Suppressor macrophage (primary cell): Measurements from ENCODE around the gene IFI30.
A peak's percentile ranks its signal among the peaks of the same experiment; 100 is the strongest.
"Not testable (repeated sequence)": the region's sequence is repeated elsewhere in the genome, so short reads cannot be mapped to it uniquely, and the experiment has no call there.

Source experiments
- DNase-seq, 4 experiments: peaks; one replicate each; pipeline ENCODE4 v3.0.0-alpha.2; 2020 to 2022

The IFI30 gene

DNA sequence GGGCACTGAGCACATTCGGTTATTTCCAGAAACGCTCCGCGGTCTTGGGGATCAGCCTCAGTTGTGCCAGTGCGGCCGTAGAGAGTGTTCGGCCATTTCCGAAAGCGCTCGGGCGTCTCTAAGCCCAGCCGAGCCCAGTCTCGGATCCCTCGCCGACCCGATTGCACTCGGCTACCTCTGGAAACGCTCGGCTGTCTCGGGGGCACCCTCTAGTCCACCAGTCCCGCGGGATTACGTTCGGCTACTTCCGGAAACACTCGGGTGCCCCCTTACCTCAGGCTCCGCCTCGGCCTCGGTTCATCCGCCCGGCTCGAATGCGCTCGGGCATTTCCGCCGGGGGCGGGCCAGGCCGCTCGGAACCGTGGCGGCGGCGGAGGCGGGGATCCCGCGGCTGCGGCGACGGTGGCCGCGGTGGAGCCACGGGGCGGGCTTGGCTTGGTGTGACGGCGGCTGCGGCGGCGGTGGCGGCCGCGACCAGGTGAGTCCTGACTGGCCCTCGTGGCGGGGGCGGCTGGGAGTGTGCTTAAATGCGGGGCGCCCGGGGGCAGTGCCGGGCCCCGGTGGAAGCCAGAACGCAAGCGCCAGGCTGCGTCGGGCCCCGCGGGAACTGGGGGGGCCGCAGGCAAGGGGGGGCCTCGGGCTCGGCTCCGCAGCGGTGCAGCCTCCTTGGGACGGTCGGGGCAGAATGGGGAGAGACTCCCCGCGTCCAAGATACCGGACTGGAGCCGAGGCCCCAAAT is 20.6 kb upstream of the IFI30 start, which contains the start of gene PIK3R2:
Gene PIK3R2, plus strand, starts transcription at position 347 of the 739 bp plus-strand sequence. CDS start 2,717 bp downstream, outside the sequence.
- DNase-seq = peak; percentile 100

DNA sequence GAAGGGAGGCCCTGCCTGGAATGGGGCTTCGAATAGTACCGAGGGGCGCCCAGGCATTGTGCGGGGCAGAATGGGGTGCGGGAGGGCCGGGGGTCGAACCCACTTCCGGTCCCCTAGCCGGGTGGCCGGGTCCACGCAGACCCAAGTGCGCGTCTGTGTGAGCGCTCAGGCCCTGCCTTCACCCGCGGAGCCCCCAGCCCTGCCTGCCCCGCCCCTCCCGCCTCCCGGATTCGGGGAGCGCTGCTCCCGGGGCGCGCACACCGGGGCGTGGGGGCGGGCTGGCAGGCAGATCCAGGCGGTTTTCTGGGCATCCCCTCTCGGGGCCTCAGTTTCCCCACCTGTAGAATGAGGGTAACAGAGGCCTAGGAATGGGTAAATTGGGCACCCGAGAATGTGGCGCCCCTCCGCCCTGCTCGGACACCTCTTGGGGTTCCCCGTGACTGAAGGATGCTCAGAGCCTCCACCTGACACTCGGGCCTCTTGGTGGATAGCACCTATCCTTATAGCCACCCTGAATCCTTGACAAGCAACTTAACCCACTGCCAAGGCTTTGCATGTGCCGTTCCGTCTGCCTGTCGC is 20.0 kb upstream of the IFI30 start:
- DNase-seq = no peak

DNA sequence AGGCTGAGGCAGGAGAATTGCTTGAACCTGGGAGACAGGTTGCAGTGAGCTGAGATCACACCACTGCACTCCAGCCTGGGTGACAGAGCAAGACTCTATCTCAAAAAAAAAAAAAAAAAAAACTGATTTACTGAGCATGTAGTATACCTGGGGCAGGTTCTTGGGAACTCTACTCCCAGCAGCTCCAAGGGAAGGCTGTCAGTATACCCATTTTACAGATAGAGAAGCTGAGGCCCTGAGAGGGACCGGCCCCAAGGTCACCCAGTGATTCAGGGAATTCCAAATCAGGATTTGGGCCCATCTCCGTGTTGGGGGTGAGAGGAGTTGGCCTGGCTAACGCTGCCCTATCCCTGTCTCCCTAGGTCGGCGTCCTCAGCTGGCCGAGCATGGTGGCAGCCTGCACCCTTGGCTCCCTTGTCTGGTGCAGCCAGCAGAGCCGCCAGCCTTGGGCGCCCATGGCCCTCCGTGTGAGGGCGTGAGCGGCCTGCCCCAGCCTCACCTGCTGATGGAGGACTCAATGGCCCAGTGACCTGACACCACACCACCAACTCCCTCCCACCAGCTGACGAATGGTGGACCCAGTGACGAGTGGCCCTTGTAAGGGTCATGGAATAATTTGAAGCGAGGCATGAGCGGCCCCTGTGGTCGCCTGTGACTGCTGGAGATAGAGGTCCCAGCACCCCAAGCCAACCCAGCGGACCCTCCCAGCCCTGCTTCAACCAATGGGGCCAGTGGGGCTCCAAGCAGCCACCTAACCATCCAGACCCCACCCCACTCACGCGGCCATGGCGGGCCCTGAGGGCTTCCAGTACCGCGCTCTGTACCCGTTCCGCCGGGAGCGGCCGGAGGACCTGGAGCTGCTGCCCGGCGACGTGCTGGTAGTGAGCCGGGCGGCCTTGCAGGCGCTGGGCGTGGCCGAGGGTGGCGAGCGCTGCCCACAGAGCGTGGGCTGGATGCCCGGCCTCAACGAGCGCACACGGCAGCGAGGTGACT is 18.2 kb upstream of the IFI30 start:
- no peak for DNase-seq

DNA sequence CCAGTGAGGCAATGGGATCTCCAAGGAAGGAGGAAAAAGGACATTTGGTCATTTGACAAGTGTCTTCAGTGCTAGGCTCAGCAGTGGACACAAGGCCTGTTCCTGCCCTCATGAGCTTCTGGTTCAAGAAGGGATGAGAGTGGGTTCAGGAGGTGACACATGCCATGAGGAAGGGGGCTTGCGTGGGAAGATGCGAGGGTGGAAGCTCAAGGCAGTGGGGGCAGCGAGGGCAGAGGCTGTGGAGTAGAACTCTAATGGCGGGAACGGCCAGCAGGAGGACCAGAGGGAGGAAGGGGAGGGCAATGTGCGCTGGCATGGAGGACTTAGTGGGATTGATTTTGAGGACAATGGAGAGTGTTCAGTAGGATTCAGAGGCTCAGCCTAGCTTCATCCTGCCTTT is 17.3 kb upstream of the IFI30 start:
- no peak for DNase-seq

DNA sequence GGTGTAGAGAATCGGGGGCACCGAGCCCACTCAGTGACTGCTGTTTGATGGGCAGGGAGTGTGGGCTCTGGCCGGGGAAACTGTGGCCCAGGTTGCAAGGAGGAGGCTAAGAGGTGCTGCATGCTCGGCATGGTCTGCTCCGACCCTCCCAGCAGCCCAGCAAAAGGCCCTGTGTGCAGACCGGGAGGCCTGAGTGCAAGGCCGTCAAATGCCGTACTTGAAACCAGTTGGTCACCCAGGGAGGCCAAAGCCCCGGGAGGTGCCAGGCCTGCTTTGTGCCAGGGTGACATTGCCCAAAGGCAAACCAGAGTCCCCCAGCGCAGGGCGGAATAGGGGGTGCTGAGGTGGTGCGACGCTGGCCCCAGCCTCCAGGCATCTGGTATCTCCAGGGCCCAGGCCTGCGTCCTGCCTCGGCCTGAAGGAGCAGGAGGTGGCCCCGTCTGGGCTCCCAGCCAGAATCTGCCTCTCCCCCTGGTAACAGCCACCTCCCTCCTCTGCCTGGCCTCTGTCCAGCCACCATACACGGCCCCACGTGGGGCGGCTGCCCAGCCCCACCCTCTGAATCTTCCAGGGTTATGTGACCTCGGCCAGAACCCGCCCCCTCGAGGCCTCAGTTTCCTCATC is 16.7 kb upstream of the IFI30 start:
- DNase-seq = peak; percentile 30 to 51 (median 37)

DNA sequence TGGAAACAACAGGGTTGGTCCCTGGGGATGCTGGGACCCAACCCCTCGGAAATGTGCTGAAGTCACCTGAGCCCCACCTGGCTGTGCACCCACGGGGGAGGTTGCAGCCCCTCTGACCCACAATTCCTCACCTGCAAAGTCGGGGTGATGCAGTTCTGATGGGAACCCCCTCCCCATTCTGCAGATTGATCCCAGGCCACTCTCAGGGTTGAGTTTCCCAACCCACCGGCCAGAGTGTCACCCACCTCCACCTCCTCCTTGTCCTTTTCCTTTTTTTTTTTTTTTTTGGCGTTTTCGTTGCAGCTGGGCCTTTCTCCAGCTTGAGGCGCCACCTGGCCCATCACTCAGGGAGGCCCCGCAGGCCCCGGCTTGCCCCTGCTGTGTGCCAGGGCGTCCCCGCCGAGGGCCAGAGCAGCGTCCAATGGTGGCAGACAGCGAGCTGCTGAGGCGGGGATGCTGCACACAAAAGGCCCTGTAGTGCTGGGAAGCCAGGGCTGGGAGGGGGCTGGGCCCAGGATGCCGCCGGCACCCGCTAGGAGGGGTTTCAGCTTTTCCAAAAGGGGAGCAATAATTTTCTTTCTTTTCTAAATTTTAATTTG is 16.0 kb upstream of the IFI30 start:
- peak in 1 of 4 experiments; percentile 1 for DNase-seq

DNA sequence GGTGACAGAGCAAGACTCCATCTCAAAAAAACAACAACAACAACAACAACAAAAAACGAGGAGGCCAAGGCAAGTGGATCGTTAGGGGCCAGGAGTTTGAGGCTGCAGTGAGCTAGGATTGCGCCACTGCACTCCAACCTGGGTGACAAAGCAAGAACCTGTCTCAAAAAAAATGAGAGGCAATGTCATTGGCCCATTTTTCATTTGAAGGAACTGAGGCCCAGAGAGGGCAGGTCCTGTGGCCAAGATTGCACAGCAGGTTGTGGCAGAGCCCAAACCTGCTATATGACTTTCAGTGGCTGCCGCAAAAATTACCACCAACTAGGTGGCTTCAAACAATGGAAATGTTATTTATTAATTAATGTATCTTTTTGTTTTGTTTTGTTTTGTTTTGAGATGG is 15.1 kb upstream of the IFI30 start:
- no peak for DNase-seq

DNA sequence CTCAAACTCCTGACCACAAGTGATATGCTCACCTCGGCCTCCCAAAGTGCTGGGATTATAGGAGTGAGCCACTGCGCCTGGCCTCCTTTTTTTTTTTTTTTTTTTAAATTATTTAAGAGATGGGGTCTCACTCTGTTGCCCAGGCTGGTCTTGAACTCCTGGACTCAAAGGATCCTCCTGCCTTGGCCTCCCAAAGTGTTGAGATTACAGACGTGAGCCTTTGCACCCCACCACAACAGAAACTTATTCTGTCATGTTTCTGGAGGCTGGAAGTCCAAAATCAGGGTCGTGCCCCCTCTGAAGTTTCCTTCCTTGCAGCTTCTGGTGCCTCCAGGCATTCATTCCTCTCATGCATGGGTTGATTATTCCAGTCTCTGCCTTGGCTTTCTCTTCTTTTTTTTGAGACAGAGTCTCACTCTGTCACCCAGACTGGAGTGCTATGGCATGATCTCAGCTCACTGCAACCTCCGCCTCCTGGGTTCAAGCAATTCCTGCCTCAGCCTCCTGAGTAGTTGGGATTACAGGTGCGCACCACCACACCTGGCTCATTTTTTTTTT is 14.5 kb upstream of the IFI30 start:
- DNase-seq = not testable (repeated sequence)

DNA sequence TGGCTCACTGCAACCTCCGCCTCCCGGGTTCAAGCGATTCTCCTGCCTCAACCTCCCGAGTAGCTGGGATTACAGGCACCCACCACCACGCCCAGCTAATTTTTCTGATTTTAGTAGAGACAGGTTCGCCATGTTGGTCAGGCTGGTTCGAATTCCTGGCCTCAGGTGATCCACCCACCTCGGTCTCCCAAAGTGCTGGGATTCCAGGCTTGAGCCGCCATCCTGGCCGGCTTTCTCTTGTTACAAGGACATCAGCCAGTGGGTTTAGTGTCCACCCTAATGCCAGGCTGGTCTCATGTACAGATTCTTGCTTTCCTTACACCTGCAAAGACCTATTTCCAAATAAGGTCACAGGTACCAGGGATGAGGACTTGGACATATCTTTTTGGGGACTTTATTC is 13.8 kb upstream of the IFI30 start:
- no peak for DNase-seq

DNA sequence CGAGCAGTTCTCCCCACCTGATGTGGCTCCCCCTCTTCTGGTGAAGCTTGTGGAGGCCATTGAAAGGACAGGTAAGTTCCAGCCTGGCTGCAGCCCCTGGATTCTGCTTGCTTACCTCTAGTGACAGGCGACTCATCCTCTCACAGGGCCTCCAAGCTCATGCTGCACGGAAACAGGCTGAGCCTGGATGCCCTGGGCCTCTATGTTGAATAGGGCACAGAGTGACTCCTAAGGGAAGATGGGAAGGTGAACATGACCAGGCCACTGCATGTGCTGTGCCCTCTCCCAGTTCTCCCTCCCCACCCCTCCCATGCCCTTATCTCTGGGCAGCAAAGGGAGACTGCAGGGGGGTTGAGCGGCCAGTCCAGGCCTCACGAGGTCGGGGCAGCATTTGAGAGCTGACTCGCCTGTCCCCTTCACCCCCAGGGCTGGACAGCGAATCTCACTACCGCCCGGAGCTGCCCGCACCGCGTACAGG is 13.1 kb upstream of the IFI30 start:
- DNase-seq = no peak

DNA sequence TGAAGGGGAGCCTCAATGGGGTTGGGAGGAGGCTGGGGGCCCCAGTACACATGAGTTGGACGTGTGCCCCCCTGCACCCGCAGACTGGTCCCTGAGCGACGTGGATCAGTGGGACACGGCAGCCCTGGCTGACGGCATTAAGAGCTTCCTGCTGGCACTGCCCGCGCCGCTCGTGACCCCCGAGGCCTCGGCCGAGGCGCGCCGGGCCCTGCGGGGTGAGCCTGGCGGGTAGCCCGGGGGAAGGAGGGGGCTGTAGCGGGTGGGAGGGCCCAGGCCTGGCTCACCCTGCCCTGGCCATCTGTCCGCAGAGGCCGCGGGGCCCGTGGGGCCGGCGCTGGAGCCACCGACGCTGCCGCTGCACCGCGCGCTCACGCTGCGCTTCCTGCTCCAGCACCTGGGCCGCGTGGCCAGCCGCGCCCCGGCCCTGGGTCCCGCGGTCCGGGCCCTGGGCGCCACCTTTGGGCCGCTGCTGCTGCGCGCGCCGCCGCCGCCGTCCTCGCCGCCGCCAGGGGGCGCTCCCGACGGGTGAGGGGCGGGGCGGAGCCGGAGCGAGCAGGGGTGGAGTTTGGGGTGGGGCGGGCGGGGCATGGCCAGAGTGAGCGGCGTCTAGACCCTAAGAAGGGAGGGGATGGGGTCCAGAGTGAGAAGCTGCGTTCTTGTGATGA is 12.5 kb upstream of the IFI30 start:
- DNase-seq = peak; percentile 79 to 94 (median 90)

DNA sequence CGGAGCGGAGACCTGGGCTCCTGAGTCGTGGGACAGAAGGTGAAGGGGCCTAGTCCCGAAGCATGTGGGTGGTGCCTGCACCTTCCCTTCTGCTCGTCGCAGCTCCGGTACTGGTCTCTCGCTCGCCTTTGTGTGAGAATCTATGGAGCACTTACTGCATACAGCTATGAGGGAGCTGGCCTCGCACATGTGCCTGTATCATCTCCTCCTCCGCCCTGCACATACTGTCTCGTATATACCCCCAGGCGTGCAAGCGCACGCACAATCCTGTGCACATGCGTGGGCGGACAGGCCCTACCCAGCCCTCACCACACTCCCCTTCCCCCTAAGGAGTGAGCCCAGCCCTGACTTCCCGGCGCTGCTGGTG is 12.0 kb upstream of the IFI30 start:
- no peak for DNase-seq

DNA sequence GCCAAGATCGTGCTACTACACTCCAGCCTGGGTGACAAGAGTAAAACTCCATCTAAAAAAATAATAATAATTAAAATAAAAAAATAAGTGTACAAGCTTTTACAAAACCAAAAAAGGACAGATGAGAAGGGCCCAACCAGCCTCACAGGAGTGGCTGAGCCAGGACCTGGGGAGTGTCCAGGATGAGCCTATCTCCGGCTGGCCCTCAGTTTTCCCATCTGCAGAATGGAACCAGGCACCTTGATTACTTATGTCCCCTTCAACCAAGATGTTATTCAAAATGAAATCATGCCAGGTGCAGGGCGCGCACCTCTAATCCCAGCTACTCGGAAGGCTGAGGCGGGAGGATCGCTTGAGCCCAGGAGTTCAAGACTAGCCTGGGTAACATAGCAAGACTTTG is 9.5 kb upstream of the IFI30 start:
- DNase-seq = no peak

DNA sequence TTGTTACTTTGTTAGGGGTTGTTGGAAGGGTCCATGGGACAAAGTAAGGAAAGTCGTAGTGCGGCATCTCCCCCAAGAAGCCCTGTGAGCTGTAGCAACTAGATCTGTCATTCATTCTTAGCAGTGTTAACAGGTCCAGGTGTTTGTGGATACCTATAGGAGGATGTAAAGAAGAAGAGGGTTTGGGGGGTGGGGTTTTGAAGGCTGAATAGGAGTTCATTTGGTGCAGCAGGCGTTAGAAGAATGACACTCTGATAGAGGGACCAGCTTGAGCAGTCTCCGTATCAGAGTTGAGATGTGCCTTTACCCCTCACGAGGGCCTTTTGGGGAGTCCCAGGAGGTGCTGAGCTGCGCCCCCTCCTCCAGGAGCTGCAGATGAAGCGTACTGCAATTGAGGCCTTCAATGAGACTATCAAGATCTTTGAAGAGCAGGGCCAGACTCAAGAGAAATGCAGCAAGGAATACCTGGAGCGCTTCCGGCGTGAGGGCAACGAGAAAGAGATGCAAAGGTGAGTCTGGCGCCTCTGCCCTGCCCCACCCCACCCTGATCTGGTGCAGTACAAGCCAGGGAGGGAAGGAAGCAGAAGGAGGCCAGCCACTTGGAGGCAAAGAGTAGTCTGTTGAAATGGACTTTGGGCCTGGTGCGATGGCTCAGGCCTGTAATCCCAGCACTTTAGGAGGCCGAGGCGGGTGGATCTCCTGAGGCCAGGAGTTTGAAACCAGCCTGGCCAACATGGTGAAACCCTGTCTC is 7.6 kb upstream of the IFI30 start:
- no peak for DNase-seq

DNA sequence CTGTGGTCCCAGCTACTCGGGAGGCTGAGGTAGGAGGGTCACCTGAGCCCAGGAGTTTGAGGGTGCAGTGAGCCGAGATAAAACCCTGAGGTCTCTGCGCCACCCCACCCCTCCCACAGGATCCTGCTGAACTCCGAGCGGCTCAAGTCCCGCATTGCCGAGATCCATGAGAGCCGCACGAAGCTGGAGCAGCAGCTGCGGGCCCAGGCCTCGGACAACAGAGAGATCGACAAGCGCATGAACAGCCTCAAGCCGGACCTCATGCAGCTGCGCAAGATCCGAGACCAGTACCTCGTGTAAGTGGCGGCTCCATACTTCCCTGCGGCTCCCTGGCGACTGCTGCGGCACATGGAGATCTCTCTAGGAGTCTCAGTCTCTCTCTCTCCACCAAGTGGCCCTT is 6.6 kb upstream of the IFI30 start:
- DNase-seq = no peak

DNA sequence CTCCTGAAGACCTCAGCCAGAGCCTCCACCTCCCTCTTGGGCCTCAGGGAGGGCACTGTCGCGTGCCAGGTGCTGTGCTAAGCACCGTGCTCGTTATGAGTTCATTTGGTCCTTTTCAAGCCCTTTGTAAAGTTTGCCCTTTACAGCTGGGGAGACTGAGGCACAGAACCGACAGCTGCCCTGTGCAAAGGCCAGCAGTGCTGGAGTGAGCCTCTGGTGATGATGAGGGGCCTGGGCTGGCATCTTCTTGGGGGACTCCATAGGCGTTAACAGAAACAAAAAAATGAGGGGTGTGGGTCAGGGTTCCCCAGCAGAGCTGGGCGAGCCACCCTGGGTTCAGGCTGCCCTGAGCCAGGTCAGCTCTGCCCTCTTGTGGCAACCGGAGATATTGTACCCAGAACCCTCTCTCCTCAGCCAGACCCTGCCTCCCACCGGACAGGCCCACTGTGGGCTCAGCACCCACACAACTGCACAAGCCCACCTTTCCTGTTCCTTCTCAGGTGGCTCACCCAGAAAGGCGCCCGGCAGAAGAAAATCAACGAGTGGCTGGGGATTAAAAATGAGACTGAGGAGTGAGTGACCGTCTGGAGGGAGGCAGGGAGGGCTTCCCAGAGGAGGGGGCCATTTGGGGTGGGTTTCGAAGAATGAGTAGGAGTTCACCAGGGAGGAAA is 5.5 kb upstream of the IFI30 start:
- DNase-seq = peak; percentile 67 to 82 (median 76)

DNA sequence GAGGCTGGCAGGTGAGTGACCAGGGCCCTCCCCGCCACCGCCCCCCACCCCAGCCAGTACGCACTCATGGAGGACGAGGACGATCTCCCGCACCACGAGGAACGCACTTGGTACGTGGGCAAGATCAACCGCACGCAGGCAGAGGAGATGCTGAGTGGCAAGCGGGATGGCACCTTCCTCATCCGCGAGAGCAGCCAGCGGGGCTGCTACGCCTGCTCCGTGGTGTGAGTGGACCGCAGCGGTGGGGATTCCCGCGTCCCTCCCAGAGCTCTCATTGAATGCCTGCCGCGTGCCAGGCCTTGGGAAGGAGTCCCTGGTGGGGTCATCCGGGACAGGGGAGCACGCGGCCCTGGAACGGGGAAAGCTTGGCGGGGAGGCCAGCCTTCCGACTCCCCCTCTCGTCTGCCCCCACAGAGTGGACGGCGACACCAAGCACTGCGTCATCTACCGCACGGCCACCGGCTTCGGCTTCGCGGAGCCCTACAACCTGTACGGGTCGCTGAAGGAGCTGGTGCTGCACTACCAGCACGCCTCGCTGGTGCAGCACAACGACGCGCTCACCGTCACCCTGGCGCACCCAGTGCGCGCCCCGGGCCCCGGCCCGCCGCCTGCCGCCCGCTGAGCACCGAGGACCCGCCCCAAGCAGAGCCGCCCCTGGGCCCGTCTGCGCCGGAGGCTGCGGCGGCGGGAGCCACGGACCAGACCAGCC is 4.8 kb upstream of the IFI30 start:
- peak in 1 of 4 experiments; percentile 19 for DNase-seq

DNA sequence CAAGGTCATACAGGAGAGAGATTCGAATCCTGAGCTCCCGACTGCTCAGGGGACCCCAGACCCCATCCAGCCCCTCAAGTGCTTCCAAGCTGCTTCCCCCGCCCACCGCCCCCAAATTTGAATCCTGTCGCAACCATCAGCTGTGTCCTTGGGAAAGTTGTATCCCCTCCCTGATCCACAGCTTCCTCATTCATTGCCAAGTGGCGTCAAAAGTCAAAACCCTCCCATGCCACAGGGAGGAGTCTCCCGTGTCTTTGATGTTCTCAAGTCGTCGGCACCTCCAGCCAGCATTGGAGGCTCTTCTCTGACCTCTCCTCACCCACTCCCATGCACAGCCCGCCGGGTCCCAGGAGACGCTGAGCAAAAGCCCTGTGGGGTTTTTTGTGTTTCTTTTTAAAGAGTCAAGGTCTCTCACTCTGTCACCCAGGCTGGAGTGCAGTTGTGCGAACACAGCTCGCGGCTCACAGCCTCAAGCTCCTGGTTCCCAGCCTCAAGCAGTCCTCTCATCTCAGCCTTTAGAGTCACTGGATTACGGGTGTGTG is 2.8 kb upstream of the IFI30 start:
- DNase-seq = peak; percentile 94 to 98 (median 96)
